Stimulated activated CD8-positive, alpha-beta memory T cell treated with anti-CD3 and anti-CD28 coated beads, Interleukin-2, amount 100 ng/mL, for 1 hour (primary cell): ENCODE results near the gene CYSRT1.

Experiments used
- DNase-seq, 2 donors: peaks; one replicate each; pipeline ENCODE4 v3.0.0-alpha.2; 2020; ENCODE audit warnings: low read depth in 2 of 2

CYSRT1 gene

GRCh38 chr9:137271696-137272076 lies 46.7 kb downstream of the CYSRT1 start:
- no peak for DNase-seq

GRCh38 chr9:137272241-137273094 lies 47.5 kb downstream of the CYSRT1 start:
- DNase-seq, result no peak

- DNase-seq, result no peak
Observed at GRCh38 chr9:137273095-137273490, 48.1 kb downstream of the CYSRT1 start.

- DNase-seq, result no peak
Observed at GRCh38 chr9:137273611-137274320, 48.8 kb downstream of the CYSRT1 start.

GRCh38 chr9:137275203-137275587 lies 50.2 kb downstream of the CYSRT1 start:
- no peak for DNase-seq
